SU-DHL-6 (cell line): ENCODE results near the gene HIVEP1.

Source experiments
- CTCF ChIP-seq: fragments of 200-600 bp; sonication (generic); IDR thresholded peaks from one replicate; pipeline ENCODE4 v1.5.1; 2017; ENCODE audit warnings: antibody characterized with exemption, mild to moderate bottlenecking, low read length, moderate library complexity; ENCODE audit not compliant: insufficient read depth, poor library complexity, severe bottlenecking
- EZH2phosphoT487 ChIP-seq: fragments of 200-600 bp; sonication (generic), shearing (Covaris generic); conservative IDR thresholded peaks from 2 replicates; pipeline ENCODE4 v1.6.1; 2018; ENCODE audit warnings: mild to moderate bottlenecking, antibody characterized with exemption, low read length, moderate library complexity, mixed read lengths

GRCh38 chr6:12125396-12125795, 113.3 kb downstream of the HIVEP1 start:
- TF ChIP-seq CTCF: no peak
- TF ChIP-seq EZH2phosphoT487: no peak
